Measurements from ENCODE around the gene ANXA5.
"Not testable (repeated sequence)": the region's sequence is repeated elsewhere in the genome, so short reads cannot be mapped to it uniquely, and the experiment has no call there.

The ANXA5 gene

GRCh38 chr4:121666091-121666679, 30.6 kb downstream of the ANXA5 start:
- Histone ChIP-seq H3K27ac (no peak overlapping the region), H3K4me3 (ENCODE audit: low read depth, low read length) (no peak overlapping the region), H3K27me3 (ENCODE audit: control insufficient read depth, insufficient read depth, low read length) (no peaks in the 10 kb centered on the region), H3K4me2 (ENCODE audit: low read length) (no peak overlapping the region), H3K9me3 (ENCODE audit: control insufficient read depth, low read length) (no peaks in the 10 kb centered on the region), H2AFZ (no peak overlapping the region), H3K4me1 (no peaks in the 10 kb centered on the region), H3K79me2 (no peaks in the 10 kb centered on the region), H3K36me3 (ENCODE audit: control insufficient read depth, insufficient read depth, low read length) (no peaks in the 10 kb centered on the region), H3K9ac (no peak overlapping the region)
- TF ChIP-seq, protein P1, sequence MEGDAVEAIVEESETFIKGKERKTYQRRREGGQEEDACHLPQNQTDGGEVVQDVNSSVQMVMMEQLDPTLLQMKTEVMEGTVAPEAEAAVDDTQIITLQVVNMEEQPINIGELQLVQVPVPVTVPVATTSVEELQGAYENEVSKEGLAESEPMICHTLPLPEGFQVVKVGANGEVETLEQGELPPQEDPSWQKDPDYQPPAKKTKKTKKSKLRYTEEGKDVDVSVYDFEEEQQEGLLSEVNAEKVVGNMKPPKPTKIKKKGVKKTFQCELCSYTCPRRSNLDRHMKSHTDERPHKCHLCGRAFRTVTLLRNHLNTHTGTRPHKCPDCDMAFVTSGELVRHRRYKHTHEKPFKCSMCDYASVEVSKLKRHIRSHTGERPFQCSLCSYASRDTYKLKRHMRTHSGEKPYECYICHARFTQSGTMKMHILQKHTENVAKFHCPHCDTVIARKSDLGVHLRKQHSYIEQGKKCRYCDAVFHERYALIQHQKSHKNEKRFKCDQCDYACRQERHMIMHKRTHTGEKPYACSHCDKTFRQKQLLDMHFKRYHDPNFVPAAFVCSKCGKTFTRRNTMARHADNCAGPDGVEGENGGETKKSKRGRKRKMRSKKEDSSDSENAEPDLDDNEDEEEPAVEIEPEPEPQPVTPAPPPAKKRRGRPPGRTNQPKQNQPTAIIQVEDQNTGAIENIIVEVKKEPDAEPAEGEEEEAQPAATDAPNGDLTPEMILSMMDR (IDR thresholded peaks at IDR 0.05), result no peak

- no peak overlapping the region for H3K4me2 ChIP-seq (ENCODE audit: low read length)
- H3K79me2 ChIP-seq, result no peaks in the 10 kb centered on the region
- no peaks in the 10 kb centered on the region for H3K4me1 ChIP-seq
- H3K9ac ChIP-seq, result no peak overlapping the region
- H3K9me3 ChIP-seq (ENCODE audit: control insufficient read depth, low read length), result no peaks in the 10 kb centered on the region
- no peak overlapping the region for H3K4me3 ChIP-seq (ENCODE audit: low read depth, low read length)
- TF ChIP-seq, protein P1 (IDR thresholded peaks at IDR 0.05), result no peak
- H2AFZ ChIP-seq, result no peak overlapping the region
- no peak overlapping the region for H3K27ac ChIP-seq
- H3K27me3 ChIP-seq (ENCODE audit: control insufficient read depth, insufficient read depth, low read length), result no peaks in the 10 kb centered on the region
- H3K36me3 ChIP-seq (ENCODE audit: control insufficient read depth, insufficient read depth, low read length), result no peaks in the 10 kb centered on the region
Measured at GRCh38 chr4:121665371-121665770, 31.4 kb downstream of the ANXA5 start.

GRCh38 chr4:121662225-121662624, 34.6 kb downstream of the ANXA5 start:
- Histone ChIP-seq H3K36me3 (ENCODE audit: control insufficient read depth, insufficient read depth, low read length) (no peaks in the 10 kb centered on the region), H3K9me3 (ENCODE audit: control insufficient read depth, low read length) (no peaks in the 10 kb centered on the region)

GRCh38 chr4:121660175-121660933, 36.4 kb downstream of the ANXA5 start:
- H2AFZ ChIP-seq; H3K4me3 ChIP-seq (ENCODE audit: low read depth, low read length); H3K36me3 ChIP-seq (ENCODE audit: control insufficient read depth, insufficient read depth, low read length); H3K9me3 ChIP-seq (ENCODE audit: control insufficient read depth, low read length); H3K4me1 ChIP-seq; H3K9ac ChIP-seq; H3K27ac ChIP-seq; H3K4me2 ChIP-seq (ENCODE audit: low read length); H3K79me2 ChIP-seq; H3K27me3 ChIP-seq (ENCODE audit: control insufficient read depth, insufficient read depth, low read length): not testable (repeated sequence)

More at GRCh38 chr4:121662225-121662624, 34.6 kb downstream of the ANXA5 start:
- no peaks in the 10 kb centered on the region for H3K79me2 ChIP-seq
- no peak overlapping the region for H2AFZ ChIP-seq
- no peaks in the 10 kb centered on the region for H3K4me1 ChIP-seq
- H3K27me3 ChIP-seq (ENCODE audit: control insufficient read depth, insufficient read depth, low read length), result no peaks in the 10 kb centered on the region
- no peak overlapping the region for H3K4me3 ChIP-seq (ENCODE audit: low read depth, low read length)
- H3K27ac ChIP-seq, result no peak overlapping the region
- H3K9ac ChIP-seq, result no peak overlapping the region
- TF ChIP-seq, protein P1 (IDR thresholded peaks at IDR 0.05), result no peak
- H3K4me2 ChIP-seq (ENCODE audit: low read length), result no peak overlapping the region

DNA sequence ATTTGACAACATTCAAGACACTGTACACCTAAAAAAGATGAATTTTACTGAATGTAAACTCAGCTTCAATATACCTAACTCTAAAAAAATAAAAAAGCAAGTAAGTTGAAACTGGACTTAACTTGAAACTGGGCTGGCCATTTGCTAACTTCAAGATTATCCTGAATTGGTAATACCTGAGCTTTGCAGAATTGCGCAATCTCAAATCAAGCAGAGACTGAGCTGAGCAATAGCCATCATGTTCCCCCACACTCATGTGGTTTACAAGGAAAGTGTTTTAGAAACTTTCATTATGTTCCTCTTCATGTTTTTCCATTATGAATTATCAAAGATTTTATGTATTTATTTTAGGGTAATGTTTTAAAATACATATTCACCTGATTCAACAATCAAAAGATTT, 38.7 kb downstream of the ANXA5 start:
- Histone ChIP-seq H3K4me3 (ENCODE audit: low read depth, low read length) (no peak overlapping the region), H3K4me2 (ENCODE audit: low read length) (no peak overlapping the region), H3K9ac (no peak overlapping the region), H3K79me2 (no peaks in the 10 kb centered on the region), H3K27me3 (ENCODE audit: control insufficient read depth, insufficient read depth, low read length) (no peaks in the 10 kb centered on the region), H3K27ac (no peak overlapping the region), H3K36me3 (ENCODE audit: control insufficient read depth, insufficient read depth, low read length) (no peaks in the 10 kb centered on the region), H2AFZ (no peak overlapping the region), H3K9me3 (ENCODE audit: control insufficient read depth, low read length) (no peaks in the 10 kb centered on the region), H3K4me1 (no peaks in the 10 kb centered on the region)
- TF ChIP-seq, protein P1 (IDR thresholded peaks at IDR 0.05), result no peak

Measured in parathyroid adenoma (tissue), 2 donors.